Left colon (tissue), 2 donors: ENCODE results near the gene DENND1A. TPM values are rescaled to one million over a fixed set of nuclear protein-coding genes. Genes with fewer than 3 reads are reported as not detected.
"Not testable (repeated sequence)": the region's sequence is repeated elsewhere in the genome, so short reads cannot be mapped to it uniquely, and the experiment has no call there.

Experiments
- ATAC-seq: fragments of 200-7000 bp; cut with Tn5 transposase; one replicate; pipeline ENCODE4 v1.9.1; 2020; ENCODE audit warnings: mild to moderate bottlenecking, moderate library complexity
- DNase-seq, 2 donors: peaks; one replicate each; pipeline ENCODE4 v3.0.0-alpha.2; 2020
- intact Hi-C, 2 donors: fragments of 100-400 bp; cut with DNase I in 1 of 2; cut with micrococcal nuclease in 1 of 2; formaldehyde crosslinking; loops; one replicate each; pipeline versions ENCODE4 v1.11.2 to v1.14.0; 2022; cut with DNase I, micrococcal nuclease
- total RNA-seq, 2 donors: library from RNA; stranded (reverse); fragmentation: NEBNext Ultra II Directional; extraction: Animal tissue kit (Norgen Biotek cat#: 25700); gene quantifications; one replicate each; pipeline ENCODE4 v1.2.1, GENCODE V29; 2021
- donor health status: DM: no; HTN: no; CAD: no.
- donor health status: DM: yes; HTN: yes; CAD: no.

Gene DENND1A
- total RNA-seq, 2 donors from 2014 or later, result 28.8 to 36.8 TPM

- ATAC-seq (no peak), DNase-seq (no peak)
- intact Hi-C loops, result no loop called here
These were observed 274.1 kb downstream of the DENND1A start for GRCh38 chr9:123655681-123656423.

GRCh38 chr9:123654994-123655637 lies 274.8 kb downstream of the DENND1A start:
- no peak for DNase-seq
- intact Hi-C loops, result no loop called here
- ATAC-seq, result no peak

GRCh38 chr9:123654218-123654993 lies 275.5 kb downstream of the DENND1A start:
- DNase-seq (no peak), ATAC-seq (no peak)
- intact Hi-C loops, result no loop called here

GRCh38 chr9:123652416-123652815 lies 277.5 kb downstream of the DENND1A start:
- DNase-seq, result no peak
- ATAC-seq, result no peak
- intact Hi-C loops, result no loop called here

GRCh38 chr9:123651871-123652270 lies 278.1 kb downstream of the DENND1A start:
- DNase-seq (no peak), ATAC-seq (no peak)
- intact Hi-C loops, result no loop called here

DNA sequence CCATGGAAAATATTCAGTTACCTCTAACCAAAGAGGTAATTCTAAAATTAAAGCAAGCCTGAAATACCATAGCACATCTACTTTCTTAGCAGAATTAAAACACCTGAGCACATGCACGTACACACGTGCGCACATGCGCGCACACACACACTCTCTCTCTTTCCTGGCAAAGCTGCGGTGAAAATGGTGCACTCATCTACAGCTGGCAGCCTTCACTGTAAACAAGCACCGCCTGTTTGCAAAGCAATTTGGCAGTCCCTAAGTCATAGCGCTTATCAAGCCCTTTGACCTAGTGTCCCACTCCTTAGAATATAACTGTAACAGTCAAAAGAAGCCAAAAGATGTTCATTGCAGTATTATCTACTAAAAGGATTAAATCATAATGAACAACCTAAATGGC lies 278.7 kb downstream of the DENND1A start:
- intact Hi-C loops, result no loop called here
- peak; percentile 77 to 87 for DNase-seq
- ATAC-seq, result peak; percentile 98

GRCh38 chr9:123649909-123650308 lies 280.0 kb downstream of the DENND1A start:
- ATAC-seq, result no peak
- intact Hi-C loops, result no loop called here
- DNase-seq, result no peak

DNA sequence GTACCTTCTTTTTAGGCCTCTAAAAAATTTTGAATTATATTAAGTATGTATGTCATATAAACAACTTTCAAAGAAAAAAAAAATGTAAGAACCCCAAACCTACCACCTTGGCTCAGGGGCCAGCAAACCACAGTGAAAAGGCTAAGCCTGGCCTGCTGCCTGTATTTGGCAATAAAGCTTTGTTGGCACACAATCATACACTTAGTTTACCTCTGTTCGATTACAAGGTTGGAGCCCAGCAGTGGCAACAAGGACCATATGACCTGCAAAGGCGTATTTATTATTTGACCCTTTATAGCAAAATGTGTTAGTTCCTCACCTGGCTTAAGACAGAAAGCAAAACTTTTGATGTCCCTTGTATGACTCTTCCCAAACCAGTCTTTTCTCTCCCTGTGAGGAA lies 282.8 kb downstream of the DENND1A start:
- ATAC-seq (no peak), DNase-seq (no peak)
- intact Hi-C loops, result no loop called here

GRCh38 chr9:123645762-123646161 lies 284.2 kb downstream of the DENND1A start:
- ATAC-seq, result no peak
- DNase-seq, result no peak
- intact Hi-C loops, result no loop called here

DNA sequence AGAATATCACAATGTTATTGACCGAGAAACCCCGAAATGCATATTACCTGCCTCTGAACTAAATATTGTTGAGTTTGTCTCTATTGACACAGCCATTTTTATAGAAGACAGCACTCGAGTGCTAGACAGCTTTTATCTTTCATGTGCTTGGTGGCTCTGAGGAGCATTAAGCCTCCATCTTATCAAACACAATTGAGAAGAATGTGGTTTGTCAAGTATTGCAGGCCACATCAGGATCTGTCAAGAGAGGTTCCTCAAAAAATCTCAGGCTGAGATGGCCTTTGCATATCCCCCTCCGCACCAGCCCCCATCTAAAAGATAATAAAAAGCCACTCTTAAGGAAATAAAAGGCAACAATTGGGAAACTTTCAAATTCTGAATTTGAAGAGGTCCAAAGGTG lies 284.8 kb downstream of the DENND1A start:
- ATAC-seq (no peak), DNase-seq (no peak)
- intact Hi-C loops, result no loop called here

- peak; percentile 80 to 90 for DNase-seq
- peak; percentile 92 for ATAC-seq
- intact Hi-C loops, result no loop called here
These were observed 286.4 kb downstream of the DENND1A start for GRCh38 chr9:123643518-123643917.

DNA sequence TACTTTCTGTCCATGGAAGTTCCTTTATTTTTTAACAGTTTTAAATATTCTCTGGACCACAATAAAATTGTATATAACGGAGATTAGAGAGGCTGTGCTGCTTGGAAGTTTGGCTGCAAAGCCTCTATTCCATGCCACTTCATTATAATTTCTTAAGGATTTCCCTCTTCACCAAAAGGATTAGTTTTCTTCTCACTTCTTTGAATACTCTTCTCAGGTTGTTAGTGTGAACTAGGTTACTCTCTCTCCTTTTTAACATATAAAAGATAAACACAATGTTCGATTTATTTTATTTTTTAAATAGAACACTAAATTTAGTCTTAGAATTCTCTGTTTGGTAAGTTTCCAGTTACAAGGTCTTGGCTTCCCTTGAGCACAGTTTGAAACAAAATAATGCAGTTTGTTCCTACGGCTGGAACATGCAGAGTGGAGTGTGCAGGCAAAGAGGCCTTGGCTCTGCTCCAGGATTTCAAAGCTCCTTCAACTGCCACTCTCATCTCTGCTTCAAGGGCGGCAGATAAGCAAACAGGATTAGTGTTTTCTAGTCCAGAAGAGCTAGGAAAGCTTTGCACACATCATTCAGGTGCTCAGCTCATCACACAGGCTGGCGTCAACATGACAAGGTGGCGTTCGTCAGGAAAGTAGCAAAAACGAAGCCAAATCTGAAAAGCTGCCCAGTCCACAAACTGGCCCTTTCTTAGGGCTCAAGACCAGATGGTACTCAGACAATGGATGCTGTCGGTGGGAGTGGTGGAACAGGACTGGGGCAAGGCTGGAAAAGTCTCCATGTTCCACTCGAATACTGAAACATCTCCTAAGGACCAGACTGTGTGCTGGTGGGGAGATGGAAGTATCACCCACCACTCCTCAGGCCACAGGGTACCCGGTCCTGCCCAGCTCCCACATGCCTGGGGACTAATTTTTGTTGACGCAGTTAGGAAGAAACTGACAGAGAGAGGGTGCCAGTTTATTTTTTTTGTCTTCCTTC lies 287.3 kb downstream of the DENND1A start:
- peak; percentile 66 for ATAC-seq
- intact Hi-C loops, result no loop called here
- DNase-seq, result peak; percentile 60 to 69

- DNase-seq, result no peak
- no peak for ATAC-seq
- intact Hi-C loops, result no loop called here
These were observed 289.1 kb downstream of the DENND1A start for GRCh38 chr9:123640792-123641222.

- ATAC-seq, result no peak
- intact Hi-C loops, result no loop called here
- DNase-seq, result no peak
These were observed 290.2 kb downstream of the DENND1A start for GRCh38 chr9:123639743-123640142.

- DNase-seq (no peak), ATAC-seq (peak; percentile 51)
These were observed 291.8 kb downstream of the DENND1A start for GRCh38 chr9:123637945-123638634.

GRCh38 chr9:123637606-123637944 lies 292.4 kb downstream of the DENND1A start:
- DNase-seq (no peak), ATAC-seq (peak; percentile 36)
- intact Hi-C loops, result no loop called here

More at GRCh38 chr9:123637945-123638634, 291.8 kb downstream of the DENND1A start:
- intact Hi-C loops, result no loop called here

- DNase-seq, ATAC-seq, intact Hi-C loops: not testable (repeated sequence)
These were observed 293.1 kb downstream of the DENND1A start for GRCh38 chr9:123636805-123637204.

DNA sequence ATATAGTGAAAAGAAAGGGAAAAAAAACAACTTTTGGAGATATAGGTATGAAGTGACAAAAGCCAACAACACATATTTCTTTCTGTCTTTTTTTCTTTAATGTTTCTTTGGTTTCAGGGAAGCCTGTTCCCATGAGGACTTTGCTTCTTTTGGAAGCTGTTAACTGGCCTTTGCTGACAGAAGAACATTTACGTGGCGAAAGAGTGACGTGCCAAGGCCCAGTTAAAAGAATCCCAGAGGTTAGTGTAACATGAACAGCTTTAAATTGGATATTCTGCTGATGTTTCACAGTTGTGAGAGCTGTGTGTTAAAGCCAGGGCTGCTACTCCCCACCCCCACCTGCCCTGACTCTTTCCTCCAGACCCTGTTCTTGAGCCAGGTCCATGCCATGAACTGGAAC lies 298.1 kb downstream of the DENND1A start:
- intact Hi-C loops, result no loop called here
- DNase-seq (no peak), ATAC-seq (no peak)
